Smooth muscle cell (in vitro differentiated cells): ENCODE measurements around the gene TRAM2. TPM values are rescaled to one million over a fixed set of nuclear protein-coding genes. Genes with fewer than 3 reads are reported as not detected.

ENCODE experiments used
- DNase-seq: peaks from one replicate; lab custom pipeline; 2025; ENCODE audit not compliant: unreplicated experiment; lab: John Stamatoyannopoulos, UW
- H2AFZ ChIP-seq: fragments of 200-600 bp; sonication (generic); 2 replicates; pipeline ENCODE4 v1.6.0; 2016; ENCODE audit warnings: antibody characterized with exemption, low read depth, mild to moderate bottlenecking
- H3F3A ChIP-seq: fragments of 200-600 bp; sonication (generic); 2 replicates; pipeline ENCODE4 v1.6.0; 2017; ENCODE audit warnings: antibody characterized with exemption, low read depth
- H3K27ac ChIP-seq: fragments of 200-600 bp; sonication (generic); 2 replicates; pipeline ENCODE4 v1.5.1; 2016; ENCODE audit warnings: low read depth, mild to moderate bottlenecking
- H3K27me3 ChIP-seq: fragments of 200-600 bp; sonication (generic); 2 replicates; pipeline ENCODE4 v1.6.1; 2016; ENCODE audit warnings: low read depth, mild to moderate bottlenecking
- H3K36me3 ChIP-seq: fragments of 200-600 bp; sonication (generic); 2 replicates; pipeline ENCODE4 v1.5.1; 2016; ENCODE audit warnings: low read depth
- H3K4me1 ChIP-seq: fragments of 200-600 bp; sonication (generic); 2 replicates; pipeline ENCODE4 v1.5.1; 2016; ENCODE audit warnings: low read depth
- H3K4me2 ChIP-seq: fragments of 200-600 bp; sonication (generic); 2 replicates; pipeline ENCODE4 v1.6.0; 2016; ENCODE audit warnings: mild to moderate bottlenecking
- H3K4me3 ChIP-seq: fragments of 200-600 bp; sonication (generic); 2 replicates; pipeline ENCODE4 v1.5.1; 2016; ENCODE audit warnings: mild to moderate bottlenecking
- H3K79me2 ChIP-seq: fragments of 200-600 bp; sonication (generic); 2 replicates; pipeline ENCODE4 v1.6.0; 2016; ENCODE audit warnings: low read depth, mild to moderate bottlenecking
- H3K9ac ChIP-seq: fragments of 200-600 bp; sonication (generic); 2 replicates; pipeline ENCODE4 v1.6.0; 2016; ENCODE audit warnings: low read depth
- H3K9me3 ChIP-seq: fragments of 200-600 bp; sonication (generic); replicated peaks from 2 replicates; pipeline ENCODE4 v1.5.1; 2016; ENCODE audit warnings: low read depth
- H4K20me1 ChIP-seq: fragments of 200-600 bp; sonication (generic); 2 replicates; pipeline ENCODE4 v1.6.0; 2016; ENCODE audit warnings: low read depth
- CTCF ChIP-seq: fragments of 200-600 bp; sonication (generic); IDR thresholded peaks from 2 replicates; pipeline ENCODE4 v1.5.1; 2017; ENCODE audit warnings: borderline replicate concordance, mild to moderate bottlenecking, antibody characterized with exemption; ENCODE audit not compliant: insufficient read depth, poor library complexity, severe bottlenecking
- WGBS: methylation state at CpG from one replicate; pipeline ENCODE4 v1.1.7; 2016; ENCODE audit warnings: low lambda C conversion rate; 5-methylcytosine and 5-hydroxymethylcytosine counted together
- polyA plus RNA-seq: library from polyadenylated mRNA; unstranded; fragments of >200 nt; fragmentation: Nextera tagmentation; extraction: Ambion mirVana; gene quantifications from 2 replicates; pipeline ENCODE4 v1.2.1, GENCODE V29; 2016
- total RNA-seq: library from RNA; depleted of rRNA; stranded (reverse); fragments of >200 nt; gene quantifications from 2 replicates; pipeline ENCODE4 v1.2.3, GENCODE V29; 2014

Gene TRAM2
- total and polyA plus RNA-seq, 2 experiments from 2014 or later: 18.2 to 35.6 TPM

- Histone ChIP-seq H3K4me2 (peak overlapping the region; percentile 29), H3K36me3 (no peaks in the 10 kb centered on the region), H3K4me3 (no peak overlapping the region), H2AFZ (no peak overlapping the region), H3K9ac (no peak overlapping the region), H3K27ac (no peak overlapping the region), H3K9me3 (no peaks in the 10 kb centered on the region), H3K79me2 (no peaks in the 10 kb centered on the region), H4K20me1 (no peaks in the 10 kb centered on the region), H3K27me3 (no peaks in the 10 kb centered on the region), H3F3A (no peaks in the 10 kb centered on the region), H3K4me1 (peaks cover 8% of the 10 kb centered on the region)
- DNase-seq: no peak
- WGBS: 72% methylated on average over 2 of the region's 2 CpGs
- TF ChIP-seq CTCF: no peak
Observed at GRCh38 chr6:52620055-52620905, 43.4 kb upstream of the TRAM2 start.

GRCh38 chr6:52617087-52617486 is 40.2 kb upstream of the TRAM2 start:
- no peaks in the 10 kb centered on the region for H3F3A ChIP-seq
- H3K4me3 ChIP-seq: no peak overlapping the region
- no peaks in the 10 kb centered on the region for H4K20me1 ChIP-seq
- H2AFZ ChIP-seq: peak overlapping the region; percentile 48
- peak overlapping the region; percentile 56 for H3K27ac ChIP-seq
- H3K36me3 ChIP-seq: no peaks in the 10 kb centered on the region
- no peaks in the 10 kb centered on the region for H3K27me3 ChIP-seq
- H3K4me1 ChIP-seq: peaks cover 8% of the 10 kb centered on the region
- no peaks in the 10 kb centered on the region for H3K79me2 ChIP-seq
- H3K9ac ChIP-seq: no peak overlapping the region
- TF ChIP-seq CTCF: no peak
- H3K4me2 ChIP-seq: peak overlapping the region; percentile 62
- H3K9me3 ChIP-seq: no peaks in the 10 kb centered on the region
- no peak for DNase-seq
- 55% methylated on average over 4 of the region's 4 CpGs for WGBS

- 43% methylated on average over 2 of the region's 2 CpGs for WGBS
- Histone ChIP-seq H3K4me2 (peak overlapping the region; percentile 62), H3K27me3 (no peaks in the 10 kb centered on the region), H2AFZ (no peak overlapping the region), H3K27ac (peak overlapping the region; percentile 56), H3K9me3 (no peaks in the 10 kb centered on the region), H3K79me2 (no peaks in the 10 kb centered on the region), H3K9ac (no peak overlapping the region), H3K4me1 (peaks cover 14% of the 10 kb centered on the region), H3K4me3 (no peak overlapping the region), H3F3A (peaks cover 8% of the 10 kb centered on the region), H4K20me1 (no peaks in the 10 kb centered on the region), H3K36me3 (no peaks in the 10 kb centered on the region)
- TF ChIP-seq CTCF: no peak
- DNase-seq: no peak
Observed at GRCh38 chr6:52616059-52616690, 39.3 kb upstream of the TRAM2 start.
